SK-N-SH treated with all-trans-retinoic acid at 6 μM for 48 hours (cell line): ENCODE data around the gene PDE4B.
A peak's percentile ranks its signal among the peaks of the same experiment; 100 is the strongest.

Experiments used
- ATAC-seq: fragments of 200-7000 bp; cut with Tn5 transposase; 3 replicates; pipeline ENCODE4 v1.9.1; 2020; ENCODE audit warnings: mild to moderate bottlenecking, moderate library complexity
- ARNTL ChIP-seq: fragments of 450-650 bp; formaldehyde crosslinking; IDR thresholded peaks from 2 replicates; pipeline ENCODE4 v1.5.0; 2020; ENCODE audit warnings: low read depth, mild to moderate bottlenecking, moderate library complexity, borderline replicate concordance
- BACH2 ChIP-seq: fragments of 250-450 bp; sonication (Bioruptor Pico); IDR thresholded peaks from 2 replicates; pipeline ENCODE4 v1.9.0; 2021; ENCODE audit warnings: mild to moderate bottlenecking, borderline replicate concordance
- CREB5 ChIP-seq: fragments of 250-450 bp; sonication (Bioruptor Pico); IDR thresholded peaks from 2 replicates; pipeline ENCODE4 v1.5.1; 2020; ENCODE audit warnings: low read depth, mild to moderate bottlenecking, moderate library complexity
- CSDC2 ChIP-seq: fragments of 250-450 bp; sonication (Bioruptor Pico); IDR thresholded peaks from 2 replicates; pipeline ENCODE4 v1.5.0; 2020; ENCODE audit warnings: mild to moderate bottlenecking, moderate library complexity
- CSRNP3 ChIP-seq: fragments of 250-450 bp; sonication (Bioruptor Pico); IDR thresholded peaks from 2 replicates; pipeline ENCODE4 v1.5.1; 2021; ENCODE audit warnings: mild to moderate bottlenecking, moderate library complexity
- ESRRG ChIP-seq: fragments of 250-450 bp; sonication (Bioruptor Pico); IDR thresholded peaks from 2 replicates; pipeline ENCODE4 v1.6.1; 2021; ENCODE audit warnings: mild to moderate bottlenecking
- GLIS3 ChIP-seq: fragments of 250-450 bp; sonication (Bioruptor Pico); IDR thresholded peaks from 2 replicates; pipeline ENCODE4 v1.5.0; 2020; ENCODE audit warnings: mild to moderate bottlenecking, moderate library complexity
- ISL1 ChIP-seq: fragments of 250-450 bp; sonication (Bioruptor Pico); IDR thresholded peaks from 2 replicates; pipeline ENCODE4 v2.1.2; 2022; ENCODE audit warnings: mild to moderate bottlenecking, moderate library complexity
- OSR1 ChIP-seq: fragments of 250-450 bp; sonication (Bioruptor Pico); IDR thresholded peaks from 2 replicates; pipeline ENCODE4 v1.8.0; 2022; ENCODE audit warnings: moderate library complexity, mild to moderate bottlenecking, inconsistent platforms
- PATZ1 ChIP-seq: fragments of 250-450 bp; sonication (Bioruptor Pico); IDR thresholded peaks from 2 replicates; pipeline ENCODE4 v1.8.0; 2020; ENCODE audit warnings: mild to moderate bottlenecking, moderate library complexity, borderline replicate concordance
- POU6F1 ChIP-seq: fragments of 250-450 bp; sonication (Bioruptor Pico); IDR thresholded peaks from 2 replicates; pipeline ENCODE4 v1.8.0; 2021; ENCODE audit warnings: low read depth, mild to moderate bottlenecking, moderate library complexity, borderline replicate concordance
- PPARA ChIP-seq: fragments of 250-450 bp; sonication (Bioruptor Pico); IDR thresholded peaks from 2 replicates; pipeline ENCODE4 v1.5.0; 2020; ENCODE audit warnings: mild to moderate bottlenecking, borderline replicate concordance
- RARB ChIP-seq: fragments of 250-450 bp; sonication (Bioruptor Pico); IDR thresholded peaks from 2 replicates; pipeline ENCODE4 v1.8.0; 2021; ENCODE audit warnings: mild to moderate bottlenecking, moderate library complexity
- SNAI2 ChIP-seq: fragments of 250-450 bp; sonication (Bioruptor Pico); IDR thresholded peaks from 2 replicates; pipeline ENCODE4 v1.5.0; 2020; ENCODE audit warnings: mild to moderate bottlenecking, moderate library complexity
- TCF4 ChIP-seq: fragments of 250-450 bp; sonication (Bioruptor Pico); IDR thresholded peaks from 2 replicates; pipeline ENCODE4 v1.8.0; 2021; ENCODE audit warnings: mild to moderate bottlenecking, moderate library complexity, borderline replicate concordance
- TOX ChIP-seq: fragments of 250-450 bp; sonication (Bioruptor Pico); IDR thresholded peaks from 2 replicates; pipeline ENCODE4 v1.8.0; 2021; ENCODE audit warnings: mild to moderate bottlenecking, moderate library complexity, borderline replicate concordance
- TSHZ2 ChIP-seq: fragments of 250-450 bp; sonication (Bioruptor Pico); IDR thresholded peaks from 2 replicates; pipeline ENCODE4 v1.5.0; 2020; ENCODE audit warnings: mild to moderate bottlenecking, moderate library complexity
- ZC3H10 ChIP-seq: fragments of 250-450 bp; sonication (Bioruptor Pico); IDR thresholded peaks from 2 replicates; pipeline ENCODE4 v1.5.1; 2021; ENCODE audit warnings: mild to moderate bottlenecking, moderate library complexity
- ZFP3 ChIP-seq: fragments of 250-450 bp; sonication (Bioruptor Pico); IDR thresholded peaks from 2 replicates; pipeline ENCODE4 v1.5.0; 2020; ENCODE audit warnings: mild to moderate bottlenecking, moderate library complexity
- ZFP30 ChIP-seq: fragments of 450-650 bp; formaldehyde crosslinking; IDR thresholded peaks from 2 replicates; pipeline ENCODE4 v1.5.0; 2022; ENCODE audit warnings: mild to moderate bottlenecking, moderate library complexity
- ZNF565 ChIP-seq: fragments of 450-650 bp; formaldehyde crosslinking; conservative IDR thresholded peaks from 2 replicates; pipeline ENCODE4 v1.5.0; 2020; ENCODE audit warnings: low read depth, mild to moderate bottlenecking, moderate library complexity
- ZNF8 ChIP-seq: fragments of 450-650 bp; formaldehyde crosslinking; IDR thresholded peaks from 2 replicates; pipeline ENCODE4 v1.5.0; 2020; ENCODE audit warnings: mild to moderate bottlenecking, moderate library complexity

Gene PDE4B

GRCh38 chr1:65942476-65942875 lies 149.8 kb downstream of the PDE4B start:
- no peak for ATAC-seq
- no peak for TF ChIP-seq ISL1 (CRISPR knock-in tag)
- TF ChIP-seq BACH2, result no peak
- TF ChIP-seq TOX (CRISPR knock-in tag), result no peak
- no peak for TF ChIP-seq TSHZ2 (CRISPR knock-in tag)
- TF ChIP-seq ZNF8 (CRISPR knock-in tag), result no peak
- TF ChIP-seq ZC3H10 (CRISPR knock-in tag), result no peak
- TF ChIP-seq CSDC2, result no peak
- TF ChIP-seq TCF4, result no peak
- no peak for TF ChIP-seq ZFP3 (CRISPR knock-in tag)
- no peak for TF ChIP-seq OSR1 (CRISPR knock-in tag)
- TF ChIP-seq ARNTL, result no peak

GRCh38 chr1:65946376-65946775 lies 153.7 kb downstream of the PDE4B start:
- no peak; the same call in 1 of the 3 replicates for ATAC-seq

GRCh38 chr1:65946960-65947359 lies 154.3 kb downstream of the PDE4B start:
- no peak for TF ChIP-seq OSR1 (CRISPR knock-in tag)
- TF ChIP-seq PATZ1 (CRISPR knock-in tag), result no peak
- no peak for TF ChIP-seq CSDC2
- TF ChIP-seq BACH2, result no peak
- TF ChIP-seq TOX (CRISPR knock-in tag), result peak; percentile 42; the same call in 1 of the 2 replicates
- no peak for TF ChIP-seq GLIS3
- TF ChIP-seq TCF4, result peak; percentile 54; the same call in 1 of the 2 replicates
- no peak for TF ChIP-seq ESRRG
- TF ChIP-seq SNAI2, result no peak
- no peak for TF ChIP-seq POU6F1 (CRISPR knock-in tag)
- TF ChIP-seq ZFP30 (CRISPR knock-in tag), result no peak
- TF ChIP-seq ISL1 (CRISPR knock-in tag), result 0 out of 2 replicates have a peak, but pooled peaks have one; percentile 28
- ATAC-seq, result peak; percentile 88

More at GRCh38 chr1:65946376-65946775, 153.7 kb downstream of the PDE4B start:
- TF ChIP-seq TSHZ2 (CRISPR knock-in tag), result no peak
- TF ChIP-seq, all 23 proteins: peak for 0

GRCh38 chr1:65948609-65949229 lies 156.0 kb downstream of the PDE4B start:
- peak; percentile 48; the same call in 1 of the 3 replicates for ATAC-seq
- TF ChIP-seq CREB5 (no peak), CSDC2 (no peak), PPARA (CRISPR knock-in tag) (no peak), ZFP3 (CRISPR knock-in tag) (no peak), POU6F1 (CRISPR knock-in tag) (no peak), ZFP30 (CRISPR knock-in tag) (no peak), ZC3H10 (CRISPR knock-in tag) (no peak), CSRNP3 (no peak), ZNF565 (CRISPR knock-in tag) (no peak), TOX (CRISPR knock-in tag) (no peak), ISL1 (CRISPR knock-in tag) (no peak), ZNF8 (CRISPR knock-in tag) (no peak), OSR1 (CRISPR knock-in tag) (no peak), RARB (CRISPR knock-in tag) (no peak)
